Osteocyte (in vitro differentiated cells): Measurements from ENCODE around the gene TPI1. TPM values are rescaled to one million over a fixed set of nuclear protein-coding genes. Genes with fewer than 3 reads are reported as not detected.

Source experiments
- DNase-seq: peaks from one replicate; pipeline ENCODE4 v3.0.0; 2021; ENCODE audit warnings: mixed read lengths; ENCODE audit not compliant: unreplicated experiment; ENCODE audit errors: extremely low spot score
- H3K27ac Mint-ChIP-seq: one replicate; pipeline ENCODE4 v1.8.0; 2021; ENCODE audit warnings: mild to moderate bottlenecking, mixed read lengths; ENCODE audit not compliant: unreplicated experiment
- H3K27me3 Mint-ChIP-seq: one replicate; pipeline ENCODE4 v1.8.0; 2021; ENCODE audit warnings: mixed read lengths; ENCODE audit not compliant: unreplicated experiment
- H3K36me3 Mint-ChIP-seq: one replicate; pipeline ENCODE4 v1.8.0; 2021; ENCODE audit warnings: mixed read lengths; ENCODE audit not compliant: unreplicated experiment
- H3K4me1 Mint-ChIP-seq: one replicate; pipeline ENCODE4 v1.8.0; 2021; ENCODE audit warnings: mixed read lengths; ENCODE audit not compliant: unreplicated experiment
- H3K4me3 Mint-ChIP-seq: one replicate; pipeline ENCODE4 v1.8.0; 2021; ENCODE audit warnings: mild to moderate bottlenecking, moderate library complexity, mixed read lengths; ENCODE audit not compliant: unreplicated experiment
- H3K9me3 Mint-ChIP-seq: one replicate; pipeline ENCODE4 v1.8.0; 2021; ENCODE audit warnings: mixed read lengths; ENCODE audit not compliant: unreplicated experiment
- total RNA-seq: library from RNA; stranded (reverse); gene quantifications from 2 replicates; pipeline ENCODE4 v1.2.1, GENCODE V29; 2021
- TF ChIP-seq, protein P1 (sequence below): fragments of 200-600 bp; sonication (generic); IDR thresholded peaks from 2 replicates; pipeline ENCODE4 v1.5.0; 2021; ENCODE audit warnings: antibody characterized with exemption, mild to moderate bottlenecking, moderate library complexity

Gene TPI1
- total RNA-seq, 1 donor from 2014 or later: 408 TPM

DNA sequence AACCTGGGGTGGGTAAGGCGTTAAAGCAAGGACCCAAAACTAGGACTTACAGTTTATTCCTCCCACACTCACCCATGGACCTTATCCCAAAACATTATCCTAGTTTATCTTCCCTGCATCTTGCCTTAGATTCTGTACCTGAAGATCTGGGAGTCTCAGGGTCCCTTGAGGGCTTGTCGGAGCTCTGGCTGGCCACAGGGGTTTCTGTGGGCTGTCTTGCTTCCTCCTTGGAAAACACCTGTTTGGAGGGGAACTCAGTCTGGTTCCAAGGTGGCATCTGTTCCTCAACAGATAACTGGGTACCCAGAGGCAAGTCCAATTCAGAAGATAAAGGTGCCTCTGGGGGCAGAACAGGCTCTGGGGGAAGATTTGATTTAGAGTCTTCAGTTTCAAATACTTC, 17.9 kb upstream of the TPI1 start:
- H3K9me3 Mint-ChIP-seq: no peaks in the 10 kb centered on the region
- no peak overlapping the region for H3K27ac Mint-ChIP-seq
- peaks cover 33% of the 10 kb centered on the region for H3K4me1 Mint-ChIP-seq
- no peaks in the 10 kb centered on the region for H3K27me3 Mint-ChIP-seq
- no peak overlapping the region for H3K4me3 Mint-ChIP-seq
- H3K36me3 Mint-ChIP-seq: peaks cover 22% of the 10 kb centered on the region
- TF ChIP-seq, protein P1, sequence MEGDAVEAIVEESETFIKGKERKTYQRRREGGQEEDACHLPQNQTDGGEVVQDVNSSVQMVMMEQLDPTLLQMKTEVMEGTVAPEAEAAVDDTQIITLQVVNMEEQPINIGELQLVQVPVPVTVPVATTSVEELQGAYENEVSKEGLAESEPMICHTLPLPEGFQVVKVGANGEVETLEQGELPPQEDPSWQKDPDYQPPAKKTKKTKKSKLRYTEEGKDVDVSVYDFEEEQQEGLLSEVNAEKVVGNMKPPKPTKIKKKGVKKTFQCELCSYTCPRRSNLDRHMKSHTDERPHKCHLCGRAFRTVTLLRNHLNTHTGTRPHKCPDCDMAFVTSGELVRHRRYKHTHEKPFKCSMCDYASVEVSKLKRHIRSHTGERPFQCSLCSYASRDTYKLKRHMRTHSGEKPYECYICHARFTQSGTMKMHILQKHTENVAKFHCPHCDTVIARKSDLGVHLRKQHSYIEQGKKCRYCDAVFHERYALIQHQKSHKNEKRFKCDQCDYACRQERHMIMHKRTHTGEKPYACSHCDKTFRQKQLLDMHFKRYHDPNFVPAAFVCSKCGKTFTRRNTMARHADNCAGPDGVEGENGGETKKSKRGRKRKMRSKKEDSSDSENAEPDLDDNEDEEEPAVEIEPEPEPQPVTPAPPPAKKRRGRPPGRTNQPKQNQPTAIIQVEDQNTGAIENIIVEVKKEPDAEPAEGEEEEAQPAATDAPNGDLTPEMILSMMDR: no peak
- DNase-seq: no peak

DNA sequence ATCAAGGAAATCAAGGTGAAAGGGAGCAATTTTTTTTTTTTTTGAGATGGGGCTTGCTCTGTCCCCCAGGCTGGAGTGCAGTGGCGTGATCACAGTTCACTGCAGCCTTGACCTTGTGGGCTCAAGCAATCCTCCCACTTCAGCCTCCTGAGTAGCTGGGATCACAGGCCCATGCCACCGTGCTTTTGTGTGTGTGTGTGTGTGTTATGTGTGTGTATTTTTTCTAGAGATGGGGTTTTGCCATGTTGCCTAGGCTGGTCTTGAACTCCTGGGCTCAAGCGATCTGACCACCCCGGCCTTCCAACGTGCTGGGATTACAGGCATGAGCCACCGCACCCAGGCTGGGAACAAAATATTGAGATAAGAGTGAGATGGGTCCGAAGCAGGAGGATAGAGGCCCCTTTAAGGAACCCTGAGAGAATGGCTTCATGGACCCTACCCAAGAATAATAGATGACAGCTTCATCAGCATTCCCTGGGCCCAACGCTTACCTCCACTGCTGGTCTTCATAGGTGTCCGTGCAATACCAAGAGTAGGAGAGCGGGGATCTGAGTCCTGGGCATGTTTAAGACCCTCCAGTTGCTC, 17.3 kb upstream of the TPI1 start:
- Mint-ChIP-seq H3K4me1 (peaks cover 34% of the 10 kb centered on the region), H3K4me3 (peak overlapping the region; percentile 61), H3K9me3 (no peaks in the 10 kb centered on the region), H3K36me3 (peaks cover 15% of the 10 kb centered on the region), H3K27me3 (no peaks in the 10 kb centered on the region), H3K27ac (peak overlapping the region; percentile 70)
- TF ChIP-seq, protein P1: no peak
- no peak for DNase-seq

DNA sequence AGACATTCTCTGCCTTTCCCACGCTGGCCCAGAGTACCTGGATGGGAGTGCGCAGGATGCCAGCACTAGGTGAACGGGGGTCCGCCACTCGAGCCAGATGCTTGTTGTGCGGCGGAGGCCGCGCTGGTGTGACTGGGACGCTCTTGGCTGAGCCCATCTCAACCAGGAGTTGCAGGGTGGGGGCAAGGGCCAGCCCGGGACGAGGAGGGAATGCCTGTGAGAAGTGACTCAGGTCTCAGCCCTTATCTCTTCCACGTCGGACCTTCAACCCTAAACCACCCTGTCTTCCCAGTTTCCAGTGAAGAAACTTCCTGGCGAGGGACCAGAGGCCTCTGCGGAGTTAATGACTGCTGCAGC, 16.6 kb upstream of the TPI1 start:
- Mint-ChIP-seq H3K27ac (peak overlapping the region; percentile 99), H3K4me1 (peaks cover 34% of the 10 kb centered on the region), H3K9me3 (no peaks in the 10 kb centered on the region), H3K27me3 (no peaks in the 10 kb centered on the region), H3K36me3 (peaks cover 16% of the 10 kb centered on the region), H3K4me3 (peak overlapping the region; percentile 97)
- TF ChIP-seq, protein P1: no peak
- DNase-seq: no peak

DNA sequence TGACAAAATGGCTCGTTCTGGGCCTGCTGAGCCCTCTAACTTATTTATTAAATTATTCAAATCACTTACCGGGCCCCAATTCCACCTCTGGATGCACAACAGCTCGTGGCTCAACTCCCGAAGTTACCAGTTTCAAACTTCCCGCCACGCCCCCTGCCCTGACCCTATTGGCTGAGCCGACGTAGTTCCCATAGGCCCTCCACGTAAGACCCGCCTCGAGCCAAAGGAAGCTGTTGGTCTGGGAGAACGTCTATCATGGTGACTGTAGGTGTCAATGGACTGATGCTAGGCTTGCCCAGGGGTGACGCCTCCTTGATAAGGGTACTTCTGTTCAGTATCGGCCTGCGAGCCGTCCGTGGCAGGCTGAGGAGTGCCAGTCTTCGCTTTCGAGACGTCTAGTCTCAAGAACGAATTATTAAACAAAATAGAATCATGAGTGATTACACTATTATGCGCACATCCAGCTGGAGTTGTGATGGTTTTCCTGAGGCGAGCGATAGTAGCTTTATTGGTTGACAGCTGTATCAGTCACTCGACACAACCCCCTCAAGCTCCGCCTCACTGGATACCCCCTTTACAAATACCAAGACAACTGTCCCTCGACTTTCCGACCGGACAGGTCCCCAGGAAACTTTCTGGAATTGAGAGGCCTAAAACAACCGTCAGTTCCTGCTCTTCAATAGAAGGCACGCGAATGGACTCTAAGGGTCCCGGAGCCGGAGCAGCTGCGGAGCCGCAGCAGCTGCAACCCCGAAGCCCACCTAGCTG, 16.0 kb upstream of the TPI1 start, which contains the start of gene CDCA3:
CDCA3 (minus strand) TSS at position 134 of the 768 bp plus-strand sequence. CDS start 334 bp downstream, outside the sequence.
- no peaks in the 10 kb centered on the region for H3K27me3 Mint-ChIP-seq
- peak; percentile 96 for DNase-seq
- H3K36me3 Mint-ChIP-seq: peaks cover 17% of the 10 kb centered on the region
- peaks cover 34% of the 10 kb centered on the region for H3K4me1 Mint-ChIP-seq
- TF ChIP-seq, protein P1: no peak
- peak within 1 kb of the TSS; percentile 99 for H3K27ac Mint-ChIP-seq
- H3K9me3 Mint-ChIP-seq: no peaks in the 10 kb centered on the region
- H3K4me3 Mint-ChIP-seq: peak within 1 kb of the TSS; percentile 97

DNA sequence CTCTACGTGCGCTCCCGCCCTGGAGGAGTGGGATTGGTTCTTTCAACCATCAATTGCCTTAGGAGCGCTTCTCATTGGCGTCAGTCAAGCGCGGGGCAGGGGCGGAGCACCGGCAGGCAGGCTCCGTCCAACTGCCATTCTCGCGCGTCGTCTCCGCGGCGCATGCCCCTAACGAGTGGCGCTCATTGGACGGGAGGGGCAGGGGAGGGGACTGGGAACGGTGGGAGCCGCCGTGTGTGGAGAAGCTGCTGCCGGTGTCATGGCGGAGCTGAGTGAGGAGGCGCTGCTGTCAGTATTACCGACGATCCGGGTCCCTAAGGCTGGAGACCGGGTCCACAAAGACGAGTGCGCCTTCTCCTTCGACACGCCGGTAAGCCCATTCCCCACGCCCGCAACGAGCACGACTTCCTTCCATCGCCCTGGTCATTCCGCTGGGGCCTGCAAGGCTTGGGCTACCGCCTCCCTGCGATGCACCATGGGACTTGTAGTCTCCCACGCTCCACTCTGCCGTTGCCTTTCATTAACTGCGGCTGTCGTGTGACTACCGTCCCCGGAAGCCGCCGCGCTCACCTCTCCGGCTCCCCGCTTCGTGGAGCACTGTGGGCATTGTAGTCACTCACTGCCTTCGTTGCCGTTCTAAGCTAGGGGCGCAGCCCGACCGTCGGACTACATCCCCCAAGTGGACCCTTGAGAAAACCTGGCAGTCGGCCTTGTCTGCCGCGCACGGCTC, 15.2 kb upstream of the TPI1 start, which contains the start of gene USP5:
USP5 (plus strand) TSS at position 230 of the 730 bp plus-strand sequence; CDS start at position 260, 30 bp downstream.
- H3K27ac Mint-ChIP-seq: peak within 1 kb of the TSS; percentile 99
- peak within 1 kb of the TSS; percentile 97 for H3K4me3 Mint-ChIP-seq
- peaks cover 13% of the 10 kb centered on the region for H3K36me3 Mint-ChIP-seq
- H3K9me3 Mint-ChIP-seq: no peaks in the 10 kb centered on the region
- no peaks in the 10 kb centered on the region for H3K27me3 Mint-ChIP-seq
- TF ChIP-seq, protein P1: no peak
- H3K4me1 Mint-ChIP-seq: peaks cover 34% of the 10 kb centered on the region
- peak; percentile 99 for DNase-seq
